ENCODE data around the gene ALG13.

DNA sequence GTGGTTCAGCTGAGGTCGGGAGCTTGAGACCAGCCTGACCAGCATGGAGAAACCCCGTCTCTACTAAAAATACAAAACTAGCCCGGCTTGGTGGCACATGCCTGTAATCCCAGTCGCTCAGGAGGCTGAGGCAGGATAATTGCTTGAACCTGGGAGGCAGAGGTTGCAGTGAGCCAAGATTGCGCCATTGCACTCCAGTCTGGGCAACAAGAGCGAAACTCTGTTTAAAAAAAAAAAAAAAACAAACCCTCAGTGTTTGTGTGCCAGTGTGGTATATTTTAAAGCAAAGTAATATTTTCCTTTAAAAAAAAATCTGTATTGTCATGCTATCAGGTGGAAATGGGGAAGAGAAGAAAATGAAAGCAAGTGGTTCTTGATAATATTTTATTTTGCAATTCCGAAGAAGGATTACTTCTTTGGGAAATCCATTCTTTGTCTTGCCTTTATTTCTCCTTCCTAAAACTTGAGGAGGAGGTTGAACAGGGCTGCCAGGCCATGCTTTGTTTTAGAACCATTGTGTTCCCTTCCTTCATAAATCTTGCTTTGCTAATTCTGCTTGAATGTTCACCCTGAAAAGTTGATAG, 14.4 kb downstream of the ALG13 start:
- TF ChIP-seq, protein P1, sequence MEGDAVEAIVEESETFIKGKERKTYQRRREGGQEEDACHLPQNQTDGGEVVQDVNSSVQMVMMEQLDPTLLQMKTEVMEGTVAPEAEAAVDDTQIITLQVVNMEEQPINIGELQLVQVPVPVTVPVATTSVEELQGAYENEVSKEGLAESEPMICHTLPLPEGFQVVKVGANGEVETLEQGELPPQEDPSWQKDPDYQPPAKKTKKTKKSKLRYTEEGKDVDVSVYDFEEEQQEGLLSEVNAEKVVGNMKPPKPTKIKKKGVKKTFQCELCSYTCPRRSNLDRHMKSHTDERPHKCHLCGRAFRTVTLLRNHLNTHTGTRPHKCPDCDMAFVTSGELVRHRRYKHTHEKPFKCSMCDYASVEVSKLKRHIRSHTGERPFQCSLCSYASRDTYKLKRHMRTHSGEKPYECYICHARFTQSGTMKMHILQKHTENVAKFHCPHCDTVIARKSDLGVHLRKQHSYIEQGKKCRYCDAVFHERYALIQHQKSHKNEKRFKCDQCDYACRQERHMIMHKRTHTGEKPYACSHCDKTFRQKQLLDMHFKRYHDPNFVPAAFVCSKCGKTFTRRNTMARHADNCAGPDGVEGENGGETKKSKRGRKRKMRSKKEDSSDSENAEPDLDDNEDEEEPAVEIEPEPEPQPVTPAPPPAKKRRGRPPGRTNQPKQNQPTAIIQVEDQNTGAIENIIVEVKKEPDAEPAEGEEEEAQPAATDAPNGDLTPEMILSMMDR (IDR thresholded peaks at IDR 0.05), result no peak
- no peak for TF ChIP-seq ZFX (IDR thresholded peaks at IDR 0.05; ENCODE audit: borderline replicate concordance)

Measured in 22Rv1 (cell line).